Measurements from ENCODE around the gene EPS15.

Gene EPS15

GRCh38 chr1:51433972-51434510, 85.0 kb downstream of the EPS15 start:
- TF ChIP-seq, protein P1, sequence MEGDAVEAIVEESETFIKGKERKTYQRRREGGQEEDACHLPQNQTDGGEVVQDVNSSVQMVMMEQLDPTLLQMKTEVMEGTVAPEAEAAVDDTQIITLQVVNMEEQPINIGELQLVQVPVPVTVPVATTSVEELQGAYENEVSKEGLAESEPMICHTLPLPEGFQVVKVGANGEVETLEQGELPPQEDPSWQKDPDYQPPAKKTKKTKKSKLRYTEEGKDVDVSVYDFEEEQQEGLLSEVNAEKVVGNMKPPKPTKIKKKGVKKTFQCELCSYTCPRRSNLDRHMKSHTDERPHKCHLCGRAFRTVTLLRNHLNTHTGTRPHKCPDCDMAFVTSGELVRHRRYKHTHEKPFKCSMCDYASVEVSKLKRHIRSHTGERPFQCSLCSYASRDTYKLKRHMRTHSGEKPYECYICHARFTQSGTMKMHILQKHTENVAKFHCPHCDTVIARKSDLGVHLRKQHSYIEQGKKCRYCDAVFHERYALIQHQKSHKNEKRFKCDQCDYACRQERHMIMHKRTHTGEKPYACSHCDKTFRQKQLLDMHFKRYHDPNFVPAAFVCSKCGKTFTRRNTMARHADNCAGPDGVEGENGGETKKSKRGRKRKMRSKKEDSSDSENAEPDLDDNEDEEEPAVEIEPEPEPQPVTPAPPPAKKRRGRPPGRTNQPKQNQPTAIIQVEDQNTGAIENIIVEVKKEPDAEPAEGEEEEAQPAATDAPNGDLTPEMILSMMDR (IDR thresholded peaks at IDR 0.05; ENCODE audit: low read length), result no peak
- no peak for TF ChIP-seq EZH2 (IDR thresholded peaks at IDR 0.05; ENCODE audit: borderline replicate concordance, low read length)
- H2AFZ ChIP-seq (ENCODE audit: low read length), result no peak overlapping the region
- no peaks in the 10 kb centered on the region for H3K9me3 ChIP-seq (ENCODE audit: low read length)
- no peaks in the 10 kb centered on the region for H3K9me2 ChIP-seq (ENCODE audit: low read depth, low read length)
- H3F3A ChIP-seq (ENCODE audit: insufficient read depth, low read length), result no peaks in the 10 kb centered on the region
- H3K36me3 ChIP-seq (ENCODE audit: insufficient read depth, low read length), result peaks cover 66% of the 10 kb centered on the region
- H3K4me1 ChIP-seq (ENCODE audit: insufficient read depth, low read length, severe bottlenecking), result peaks cover 12% of the 10 kb centered on the region
- no peak overlapping the region for H3K4me3 ChIP-seq (ENCODE audit: low read depth, low read length, poor library complexity, severe bottlenecking)
- no peaks in the 10 kb centered on the region for H4K20me1 ChIP-seq (ENCODE audit: insufficient read depth, low read length)
- no peaks in the 10 kb centered on the region for H3K27me3 ChIP-seq (ENCODE audit: insufficient read depth, low read length)
- no peak overlapping the region for H3K4me2 ChIP-seq (ENCODE audit: low read length)
- H3K9ac ChIP-seq (ENCODE audit: low read length), result no peak overlapping the region
- H3K27ac ChIP-seq (ENCODE audit: low read depth, low read length, poor library complexity, severe bottlenecking), result no peak overlapping the region
- H3K79me2 ChIP-seq (ENCODE audit: insufficient read depth, low read length), result no peaks in the 10 kb centered on the region

- TF ChIP-seq, protein P1 (IDR thresholded peaks at IDR 0.05; ENCODE audit: low read length), result no peak
- no peak for TF ChIP-seq EZH2 (IDR thresholded peaks at IDR 0.05; ENCODE audit: borderline replicate concordance, low read length)
- no peaks in the 10 kb centered on the region for H3K27me3 ChIP-seq (ENCODE audit: insufficient read depth, low read length)
- H4K20me1 ChIP-seq (ENCODE audit: insufficient read depth, low read length), result no peaks in the 10 kb centered on the region
- no peak overlapping the region for H2AFZ ChIP-seq (ENCODE audit: low read length)
- H3K4me1 ChIP-seq (ENCODE audit: insufficient read depth, low read length, severe bottlenecking), result peaks cover 12% of the 10 kb centered on the region
- peaks cover 65% of the 10 kb centered on the region for H3K36me3 ChIP-seq (ENCODE audit: insufficient read depth, low read length)
- no peak overlapping the region for H3K9ac ChIP-seq (ENCODE audit: low read length)
- H3K9me3 ChIP-seq (ENCODE audit: low read length), result no peaks in the 10 kb centered on the region
- no peaks in the 10 kb centered on the region for H3F3A ChIP-seq (ENCODE audit: insufficient read depth, low read length)
- no peaks in the 10 kb centered on the region for H3K79me2 ChIP-seq (ENCODE audit: insufficient read depth, low read length)
- no peaks in the 10 kb centered on the region for H3K9me2 ChIP-seq (ENCODE audit: low read depth, low read length)
- H3K4me3 ChIP-seq (ENCODE audit: low read depth, low read length, poor library complexity, severe bottlenecking), result no peak overlapping the region
- no peak overlapping the region for H3K4me2 ChIP-seq (ENCODE audit: low read length)
- H3K27ac ChIP-seq (ENCODE audit: low read depth, low read length, poor library complexity, severe bottlenecking), result no peak overlapping the region
These were observed 85.6 kb downstream of the EPS15 start for GRCh38 chr1:51433269-51433971.

DNA sequence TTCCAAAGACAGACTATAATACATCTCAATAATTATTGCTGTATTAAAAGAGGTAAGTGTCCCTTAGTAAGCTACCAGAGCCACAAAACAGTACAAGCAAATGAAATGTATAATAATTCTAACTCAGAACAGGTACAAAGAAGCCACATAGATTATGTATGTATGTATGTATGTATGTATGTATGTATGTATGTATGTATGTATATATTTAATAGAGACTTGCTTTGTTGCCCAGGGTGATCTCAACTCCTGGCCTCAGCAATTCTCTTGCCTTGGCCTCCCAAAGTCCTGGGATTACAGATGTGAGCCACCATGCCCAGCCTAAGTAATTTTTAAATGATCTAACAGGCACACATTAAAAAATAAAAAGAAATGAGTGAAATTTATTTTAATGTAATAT, 86.9 kb downstream of the EPS15 start:
- H3K79me2 ChIP-seq (ENCODE audit: insufficient read depth, low read length), result no peaks in the 10 kb centered on the region
- H3K9me2 ChIP-seq (ENCODE audit: low read depth, low read length), result no peaks in the 10 kb centered on the region
- no peaks in the 10 kb centered on the region for H4K20me1 ChIP-seq (ENCODE audit: insufficient read depth, low read length)
- H3K4me1 ChIP-seq (ENCODE audit: insufficient read depth, low read length, severe bottlenecking), result peaks cover 12% of the 10 kb centered on the region
- no peak overlapping the region for H3K9ac ChIP-seq (ENCODE audit: low read length)
- H3K36me3 ChIP-seq (ENCODE audit: insufficient read depth, low read length), result peaks cover 71% of the 10 kb centered on the region
- peaks cover 5% of the 10 kb centered on the region; the same call in 1 of the 2 replicates for H3K9me3 ChIP-seq (ENCODE audit: low read length)
- H3K27ac ChIP-seq (ENCODE audit: low read depth, low read length, poor library complexity, severe bottlenecking), result no peak overlapping the region
- no peak overlapping the region for H3K4me3 ChIP-seq (ENCODE audit: low read depth, low read length, poor library complexity, severe bottlenecking)
- no peak for TF ChIP-seq EZH2 (IDR thresholded peaks at IDR 0.05; ENCODE audit: borderline replicate concordance, low read length)
- TF ChIP-seq, protein P1 (IDR thresholded peaks at IDR 0.05; ENCODE audit: low read length), result no peak
- H3F3A ChIP-seq (ENCODE audit: insufficient read depth, low read length), result no peaks in the 10 kb centered on the region
- H3K27me3 ChIP-seq (ENCODE audit: insufficient read depth, low read length), result no peaks in the 10 kb centered on the region
- no peak overlapping the region for H3K4me2 ChIP-seq (ENCODE audit: low read length)
- no peak overlapping the region for H2AFZ ChIP-seq (ENCODE audit: low read length)
